Measurements from ENCODE around the gene C20orf204. TPM values are rescaled to one million over a fixed set of nuclear protein-coding genes. Genes with fewer than 3 reads are reported as not detected.

C20orf204 gene
- total and polyA plus RNA-seq, 7 donors, result under 0.01 to 1.7 (median 0.41) TPM; not detected in 2

GRCh38 chr20:64065974-64066343, 30.0 kb downstream of the C20orf204 start:
- Histone ChIP-seq H3K36me3 (peaks cover 0 to 8% (median 0%) of the 10 kb centered on the region in 4 donors), H3K27me3 (no peaks in the 10 kb centered on the region)

GRCh38 chr20:64067005-64067632, 31.1 kb downstream of the C20orf204 start:
- Histone ChIP-seq H3K4me1 (peaks cover 0 to 27% (median 23%) of the 10 kb centered on the region in 4 donors), H3K36me3 (peaks cover 0 to 15% (median 0%) of the 10 kb centered on the region in 4 donors), H3K27ac (no peak overlapping the region)

More at GRCh38 chr20:64065974-64066343, 30.0 kb downstream of the C20orf204 start:
- TF ChIP-seq POLR2A (IDR thresholded peaks at IDR 0.05) (no peak), EP300 (IDR thresholded peaks at IDR 0.05) (no peak), POLR2AphosphoS5 (IDR thresholded peaks at IDR 0.05) (no peak), CTCF (IDR thresholded peaks at IDR 0.05) (no peak)
- H3K27ac ChIP-seq, result no peak overlapping the region
- intact Hi-C loops (cut with DNase I), result no loop called here
- DNase-seq, result no peak
- no peak overlapping the region for H3K4me3 ChIP-seq
- H3K9me3 ChIP-seq, result no peaks in the 10 kb centered on the region
- H3K4me1 ChIP-seq, result peaks cover 0 to 29% (median 25%) of the 10 kb centered on the region in 4 donors
- 18 to 28% methylated on average over 5 of the region's 5 CpGs for WGBS, 2 donors

GRCh38 chr20:64067733-64068307, 31.8 kb downstream of the C20orf204 start:
- intact Hi-C loops (cut with DNase I), result no loop called here
- whole genome bisulfite sequencing, 2 donors, result 71 to 76% methylated on average over 12 of the region's 12 CpGs
- H3K36me3 ChIP-seq, result peaks cover 0 to 22% (median 0%) of the 10 kb centered on the region in 4 donors
- DNase-seq, result no peak
- no peak overlapping the region for H3K27ac ChIP-seq
- no peak overlapping the region for H3K4me3 ChIP-seq
- H3K9me3 ChIP-seq, result no peaks in the 10 kb centered on the region
- H3K27me3 ChIP-seq, result no peaks in the 10 kb centered on the region
- TF ChIP-seq POLR2AphosphoS5 (IDR thresholded peaks at IDR 0.05) (no peak), EP300 (IDR thresholded peaks at IDR 0.05) (no peak), CTCF (IDR thresholded peaks at IDR 0.05) (no peak)
- peaks cover 0 to 21% (median 18%) of the 10 kb centered on the region in 4 donors for H3K4me1 ChIP-seq

More at GRCh38 chr20:64067005-64067632, 31.1 kb downstream of the C20orf204 start:
- DNase-seq, result no peak
- TF ChIP-seq EP300 (IDR thresholded peaks at IDR 0.05) (no peak), CTCF (IDR thresholded peaks at IDR 0.05) (no peak), POLR2A (IDR thresholded peaks at IDR 0.05) (no peak), POLR2AphosphoS5 (IDR thresholded peaks at IDR 0.05) (no peak)
- Histone ChIP-seq H3K27me3 (no peaks in the 10 kb centered on the region), H3K4me3 (no peak overlapping the region), H3K9me3 (no peaks in the 10 kb centered on the region)
- WGBS, 2 donors, result 78 to 81% methylated on average over 6 of the region's 6 CpGs
- intact Hi-C loops (cut with DNase I), result no loop called here

GRCh38 chr20:64068386-64069208, 32.6 kb downstream of the C20orf204 start:
- Histone ChIP-seq H3K9me3 (no peaks in the 10 kb centered on the region), H3K27ac (no peak overlapping the region), H3K4me3 (no peak overlapping the region), H3K27me3 (no peaks in the 10 kb centered on the region), H3K4me1 (peaks cover 0 to 20% (median 16%) of the 10 kb centered on the region in 4 donors), H3K36me3 (peaks cover 0 to 24% (median 1%) of the 10 kb centered on the region in 4 donors)
- intact Hi-C loops (cut with DNase I), result no loop called here
- 70 to 78% methylated on average over 12 of the region's 12 CpGs for WGBS, 2 donors
- no peak for DNase-seq
- no peak for TF ChIP-seq POLR2A (IDR thresholded peaks at IDR 0.05)
- TF ChIP-seq CTCF (IDR thresholded peaks at IDR 0.05), result no peak
- TF ChIP-seq EP300 (IDR thresholded peaks at IDR 0.05), result no peak
- no peak for TF ChIP-seq POLR2AphosphoS5 (IDR thresholded peaks at IDR 0.05)

All from sigmoid colon (tissue), 7 donors.